Measurements from ENCODE around the gene IL4R. TPM values are rescaled to one million over a fixed set of nuclear protein-coding genes. Genes with fewer than 3 reads are reported as not detected.

Gene IL4R
- total RNA-seq, 1 donor from 2014 or later, result 36.8 TPM

DNA sequence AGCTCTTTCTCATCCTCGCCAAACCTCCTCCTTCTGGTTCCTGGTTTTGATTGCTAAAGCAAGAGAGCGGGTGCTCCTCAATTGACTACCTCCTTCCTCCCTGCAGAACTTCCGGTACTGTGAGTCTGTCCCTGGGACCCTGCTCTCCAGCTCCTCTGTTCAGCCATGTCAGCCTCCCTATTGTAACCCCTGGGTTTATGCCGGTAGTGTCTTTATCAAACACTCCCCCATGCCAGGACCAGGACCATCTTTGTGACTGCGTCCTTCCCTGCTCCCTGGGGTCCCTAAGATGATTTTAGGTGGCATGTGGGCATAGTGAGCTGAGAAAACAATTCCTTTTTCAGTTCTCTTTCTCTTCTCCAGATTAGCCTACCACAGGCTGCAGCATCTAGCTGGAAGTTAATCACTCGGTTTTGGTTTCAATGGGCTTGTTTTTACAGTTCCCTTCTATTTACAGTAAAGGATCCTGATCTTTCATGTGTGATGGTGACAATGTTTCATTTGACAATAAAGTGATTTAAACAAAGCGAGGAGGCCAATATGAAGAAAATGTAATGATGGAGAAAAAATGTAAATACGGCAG is 60.5 kb downstream of the IL4R start:
- TF ChIP-seq, protein P1, sequence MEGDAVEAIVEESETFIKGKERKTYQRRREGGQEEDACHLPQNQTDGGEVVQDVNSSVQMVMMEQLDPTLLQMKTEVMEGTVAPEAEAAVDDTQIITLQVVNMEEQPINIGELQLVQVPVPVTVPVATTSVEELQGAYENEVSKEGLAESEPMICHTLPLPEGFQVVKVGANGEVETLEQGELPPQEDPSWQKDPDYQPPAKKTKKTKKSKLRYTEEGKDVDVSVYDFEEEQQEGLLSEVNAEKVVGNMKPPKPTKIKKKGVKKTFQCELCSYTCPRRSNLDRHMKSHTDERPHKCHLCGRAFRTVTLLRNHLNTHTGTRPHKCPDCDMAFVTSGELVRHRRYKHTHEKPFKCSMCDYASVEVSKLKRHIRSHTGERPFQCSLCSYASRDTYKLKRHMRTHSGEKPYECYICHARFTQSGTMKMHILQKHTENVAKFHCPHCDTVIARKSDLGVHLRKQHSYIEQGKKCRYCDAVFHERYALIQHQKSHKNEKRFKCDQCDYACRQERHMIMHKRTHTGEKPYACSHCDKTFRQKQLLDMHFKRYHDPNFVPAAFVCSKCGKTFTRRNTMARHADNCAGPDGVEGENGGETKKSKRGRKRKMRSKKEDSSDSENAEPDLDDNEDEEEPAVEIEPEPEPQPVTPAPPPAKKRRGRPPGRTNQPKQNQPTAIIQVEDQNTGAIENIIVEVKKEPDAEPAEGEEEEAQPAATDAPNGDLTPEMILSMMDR (conservative IDR thresholded peaks at IDR 0.05; ENCODE audit: low read depth, low read length), result no peak
- no peak overlapping the region for H3K4me3 ChIP-seq (ENCODE audit: low read depth, low read length)
- no peak for DNase-seq (ENCODE audit: low read depth)

DNA sequence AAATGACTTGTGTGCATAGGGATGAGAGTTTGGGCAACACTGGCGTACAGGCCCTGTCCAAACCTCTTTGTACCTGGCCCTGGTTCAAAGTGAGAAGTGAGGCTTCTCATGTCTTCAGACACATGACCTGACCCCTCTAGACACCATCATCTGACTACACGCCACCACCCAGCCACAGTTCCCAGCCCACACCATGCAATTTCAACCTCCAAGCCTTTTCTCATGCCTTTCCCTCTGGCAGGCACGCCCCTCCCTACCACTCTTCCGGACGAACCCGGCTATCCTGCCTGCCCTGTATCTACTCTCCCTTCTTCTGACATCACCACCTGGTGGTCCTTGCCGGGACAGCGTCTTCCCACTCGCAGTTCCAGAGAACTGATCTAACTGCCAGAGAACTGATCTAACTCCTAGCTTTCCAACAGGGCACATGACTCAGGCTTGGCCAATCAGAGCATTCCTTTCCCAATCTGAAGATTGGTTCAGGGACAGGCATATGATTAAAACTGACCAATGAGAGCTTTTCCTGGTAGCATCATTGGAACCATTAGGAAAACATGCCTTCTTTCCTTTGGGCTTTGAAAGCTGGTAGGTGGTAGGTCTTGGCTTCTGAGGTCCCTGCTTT is 61.1 kb downstream of the IL4R start:
- peak; percentile 33 for DNase-seq (ENCODE audit: low read depth)
- TF ChIP-seq, protein P1 (conservative IDR thresholded peaks at IDR 0.05; ENCODE audit: low read depth, low read length), result peak; percentile 60
- peak overlapping the region; percentile 8 for H3K4me3 ChIP-seq (ENCODE audit: low read depth, low read length)

DNA sequence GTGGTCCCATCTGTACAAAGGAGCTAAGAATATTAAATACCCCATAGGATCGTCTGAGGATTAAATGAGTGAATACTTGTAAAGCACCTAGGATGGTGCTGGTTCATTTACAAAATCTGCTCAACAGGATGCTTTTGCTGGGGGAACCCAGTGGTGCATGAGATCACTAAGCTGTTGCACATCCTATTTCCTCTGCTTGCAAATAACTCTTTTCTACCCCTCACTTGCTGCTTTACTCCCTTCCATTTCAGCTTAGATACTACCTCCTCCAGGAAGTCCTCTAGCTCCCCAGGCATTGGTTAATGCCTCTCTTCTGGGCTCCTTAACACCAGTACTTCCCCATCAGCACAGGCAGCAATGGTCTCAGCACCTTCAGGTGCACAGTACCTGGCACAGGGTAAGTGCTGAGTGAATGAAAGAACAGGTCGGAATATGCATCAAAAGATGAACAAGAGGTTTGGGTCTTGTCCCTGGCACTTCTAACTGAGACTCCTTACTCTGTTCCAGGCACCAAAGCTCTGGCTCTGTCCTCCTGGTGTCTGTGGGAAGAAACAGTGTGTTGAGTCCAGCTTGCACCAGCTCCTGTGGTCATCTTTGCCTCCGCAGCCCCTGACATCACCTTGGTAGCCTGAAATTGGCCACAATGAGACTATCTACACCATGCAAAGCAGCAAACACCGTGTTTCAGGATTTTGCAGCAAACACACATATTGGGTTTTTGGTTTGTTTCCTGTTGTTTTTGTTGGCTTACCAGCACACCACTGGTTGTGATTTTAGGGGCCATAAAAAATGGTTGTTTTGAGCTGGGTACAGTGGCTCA is 64.1 kb downstream of the IL4R start:
- TF ChIP-seq, protein P1 (conservative IDR thresholded peaks at IDR 0.05; ENCODE audit: low read depth, low read length), result no peak
- no peak overlapping the region for H3K4me3 ChIP-seq (ENCODE audit: low read depth, low read length)
- no peak for DNase-seq (ENCODE audit: low read depth)

DNA sequence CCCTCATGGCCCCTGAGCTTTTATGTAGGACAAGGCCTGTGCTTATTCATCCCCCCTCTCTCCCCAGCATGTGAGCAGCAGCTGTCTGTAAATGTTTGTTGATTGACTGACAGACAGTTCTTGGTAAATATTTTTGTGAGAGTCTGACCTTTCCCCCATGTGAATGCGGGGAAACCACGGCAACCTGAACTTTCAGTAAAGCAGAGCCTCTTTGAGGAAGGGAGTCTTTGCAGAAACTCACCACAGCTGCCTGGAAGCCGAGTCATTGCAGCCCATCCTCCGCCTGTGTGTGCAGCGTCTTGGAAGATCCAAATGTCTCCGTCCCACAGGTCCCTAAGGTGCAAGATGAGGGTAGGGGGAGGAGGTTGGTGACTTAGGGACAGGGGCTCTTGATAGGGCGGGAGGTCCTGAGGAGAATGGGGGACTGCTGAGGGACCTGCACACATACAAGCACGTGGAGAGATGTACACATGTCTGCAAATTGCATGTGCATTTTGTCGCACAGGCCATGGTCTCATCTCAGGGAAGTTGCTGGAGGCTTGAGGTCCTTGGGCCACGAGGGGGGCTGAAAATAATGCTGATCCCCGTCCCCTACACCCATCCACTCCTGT is 65.2 kb downstream of the IL4R start:
- TF ChIP-seq, protein P1 (conservative IDR thresholded peaks at IDR 0.05; ENCODE audit: low read depth, low read length), result no peak
- no peak for DNase-seq (ENCODE audit: low read depth)
- no peak overlapping the region for H3K4me3 ChIP-seq (ENCODE audit: low read depth, low read length)

DNA sequence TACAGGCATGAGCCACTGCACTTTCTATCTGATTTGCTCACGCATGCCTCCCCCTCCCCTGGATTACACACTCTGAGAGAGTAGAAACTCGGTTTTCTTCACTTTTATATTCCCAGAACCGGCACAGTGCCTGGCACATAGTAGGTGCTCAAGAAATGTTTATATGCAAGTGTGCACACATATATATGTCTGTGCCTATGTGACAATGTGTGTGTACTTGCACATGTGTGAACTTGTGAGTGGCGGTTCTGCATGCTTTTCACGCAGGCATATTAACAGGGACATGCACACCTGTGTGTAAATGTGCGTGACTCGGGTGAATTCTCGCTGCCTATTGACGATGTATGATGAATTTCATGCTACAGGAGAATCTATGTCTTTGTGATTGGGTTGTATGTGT is 66.1 kb downstream of the IL4R start:
- H3K4me3 ChIP-seq (ENCODE audit: low read depth, low read length), result no peak overlapping the region
- TF ChIP-seq, protein P1 (conservative IDR thresholded peaks at IDR 0.05; ENCODE audit: low read depth, low read length), result no peak
- DNase-seq (ENCODE audit: low read depth), result no peak

DNA sequence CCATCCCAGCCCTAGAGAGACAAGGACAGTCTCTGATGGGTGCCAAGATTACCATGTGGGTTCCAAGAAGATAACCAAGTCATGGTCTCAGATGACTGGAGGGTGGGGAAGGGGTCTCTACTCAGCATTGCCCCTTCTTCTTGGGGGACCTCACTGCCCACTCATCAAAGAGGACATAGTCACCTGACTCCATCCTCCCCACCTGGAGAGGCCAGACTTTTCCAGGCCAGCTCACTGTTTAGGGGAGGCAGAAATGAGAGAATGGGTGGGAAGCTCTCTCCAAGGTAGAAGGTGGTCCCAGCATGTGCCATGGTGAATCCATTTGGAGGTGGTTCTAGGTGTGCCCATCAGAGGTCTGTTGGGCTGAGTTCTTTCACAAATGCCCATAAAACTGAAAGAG is 67.5 kb downstream of the IL4R start:
- no peak for DNase-seq (ENCODE audit: low read depth)
- TF ChIP-seq, protein P1 (conservative IDR thresholded peaks at IDR 0.05; ENCODE audit: low read depth, low read length), result no peak

More for the DNA sequence above, 67.5 kb downstream of the IL4R start:
- no peak overlapping the region for H3K4me3 ChIP-seq (ENCODE audit: low read depth, low read length)

Measured in epithelial cell of proximal tubule (primary cell).